HFFc6 (cell line): ENCODE measurements around the gene KRT40. TPM values are rescaled to one million over a fixed set of nuclear protein-coding genes. Genes with fewer than 3 reads are reported as not detected.

Source experiments
- DNase-seq: peaks from one replicate; pipeline ENCODE4 v3.0.0-alpha.2; 2018
- H3K27ac Mint-ChIP-seq: 2 replicates; pipeline ENCODE4 v1.8.0; 2020; ENCODE audit warnings: mild to moderate bottlenecking, mixed read lengths
- H3K27me3 Mint-ChIP-seq: 2 replicates; pipeline ENCODE4 v1.8.0; 2021; ENCODE audit warnings: mild to moderate bottlenecking, moderate library complexity, mixed read lengths; ENCODE audit not compliant: insufficient read depth
- H3K36me3 Mint-ChIP-seq: 2 replicates; pipeline ENCODE4 v1.8.0; 2021; ENCODE audit warnings: low read depth, mixed read lengths
- H3K4me1 Mint-ChIP-seq: 2 replicates; pipeline ENCODE4 v1.8.0; 2020; ENCODE audit warnings: low read depth, mixed read lengths
- H3K4me3 Mint-ChIP-seq: 2 replicates; pipeline ENCODE4 v1.8.0; 2020; ENCODE audit warnings: mild to moderate bottlenecking, moderate library complexity, mixed read lengths
- H3K9me3 Mint-ChIP-seq: 2 replicates; pipeline ENCODE4 v1.8.0; 2020; ENCODE audit warnings: mild to moderate bottlenecking, mixed read lengths
- CTCF ChIP-seq: fragments of 200-600 bp; sonication (generic); IDR thresholded peaks from 2 replicates; pipeline ENCODE4 v1.5.0; 2021; ENCODE audit warnings: antibody characterized with exemption, mild to moderate bottlenecking
- total RNA-seq, 6 experiments: library from RNA; stranded (reverse); fragmentation: NEBNext Ultra II Directional; extraction: Animal tissue kit (Norgen Biotek cat#: 25700); gene quantifications; 2 replicates in 1 of 6; 3 replicates in 5 of 6; pipeline ENCODE4 v1.2.3, GENCODE V29; 2021

Gene KRT40
- total RNA-seq, 6 experiments from 2014 or later: not detected

GRCh38 chr17:40931311-40931710 lies 52.8 kb downstream of the KRT40 start:
- no peak for DNase-seq
- Mint-ChIP-seq H3K4me1 (peaks cover 8% of the 10 kb centered on the region), H3K36me3 (no peaks in the 10 kb centered on the region)

More at GRCh38 chr17:40931311-40931710, 52.8 kb downstream of the KRT40 start:
- Mint-ChIP-seq H3K4me3 (no peak overlapping the region), H3K27me3 (no peaks in the 10 kb centered on the region), H3K27ac (no peak overlapping the region), H3K9me3 (no peaks in the 10 kb centered on the region)
- no peak for TF ChIP-seq CTCF

Other genes starting within 250 kb of the KRT40 start
- not detected for gene KRT25, start 229.0 kb downstream of the KRT40 start, total RNA-seq
- not detected for gene KRT26, start 212.1 kb downstream of the KRT40 start, total RNA-seq
- not detected for gene KRT27, start 201.8 kb downstream of the KRT40 start, total RNA-seq
- not detected for gene KRT28, start 184.4 kb downstream of the KRT40 start, total RNA-seq
- gene KRT10, start 161.7 kb downstream of the KRT40 start, total RNA-seq: 10 to 100 TPM; 61.4 to 71.0 (median 65.3) TPM
- not detected for gene KRT12, start 117.1 kb downstream of the KRT40 start, total RNA-seq
- not detected for gene KRT20, start 99.1 kb downstream of the KRT40 start, total RNA-seq
- under 1 TPM in 1 of 6 experiments, not detected in 5; 0.14 TPM for gene KRT23, start 46.7 kb downstream of the KRT40 start, total RNA-seq
- not detected for gene KRT39, start 17.4 kb downstream of the KRT40 start, total RNA-seq
- gene KRTAP3-3, start 9.8 kb upstream of the KRT40 start, total RNA-seq: not detected
- gene KRTAP3-2, start 15.6 kb upstream of the KRT40 start, total RNA-seq: not detected
- 10 to 100 TPM in 1 of 6 experiments, 1 to 10 TPM in 5; 2.5 to 10.2 (median 3.3) TPM for gene KRTAP3-1, start 24.8 kb upstream of the KRT40 start, total RNA-seq
- gene KRTAP1-5, start 42.9 kb upstream of the KRT40 start, total RNA-seq: 100 to 1,000 TPM in 1 of 6 experiments, 10 to 100 TPM in 5; 61.6 to 114 (median 76.8) TPM
- gene KRTAP1-4, start 45.9 kb upstream of the KRT40 start, total RNA-seq: not detected
- gene KRTAP1-3, start 50.5 kb upstream of the KRT40 start, total RNA-seq: not detected
- gene KRTAP1-1, start 57.1 kb upstream of the KRT40 start, total RNA-seq: 1 to 10 TPM in 1 of 6 experiments, under 1 TPM in 5; 0.21 to 1.1 (median 0.50) TPM
- gene KRTAP2-1, start 63.0 kb upstream of the KRT40 start, total RNA-seq: under 1 TPM in 1 of 6 experiments, not detected in 5; 0.38 TPM
- under 1 TPM in 4 of 6 experiments, not detected in 2; 0.46 to 0.96 (median 0.53) TPM for gene KRTAP2-2, start 70.9 kb upstream of the KRT40 start, total RNA-seq
- 100 to 1,000 TPM in 1 of 6 experiments, 10 to 100 TPM in 5; 30.3 to 105 (median 44.4) TPM for gene KRTAP2-3, start 75.8 kb upstream of the KRT40 start, total RNA-seq
- gene KRTAP2-4, start 81.6 kb upstream of the KRT40 start, total RNA-seq: not detected
- not detected for gene KRTAP4-7, start 99.8 kb upstream of the KRT40 start, total RNA-seq
- not detected for gene KRTAP4-8, start 113.8 kb upstream of the KRT40 start, total RNA-seq
- gene KRTAP4-16, start 117.9 kb upstream of the KRT40 start, total RNA-seq: not detected
- under 1 TPM in 2 of 6 experiments, not detected in 4; 0.85 to 0.90 TPM for gene KRTAP4-9, start 121.1 kb upstream of the KRT40 start, total RNA-seq
- gene KRTAP4-11, start 134.0 kb upstream of the KRT40 start, total RNA-seq: not detected
- 1 to 10 TPM; 6.1 to 8.4 (median 6.7) TPM for gene KRTAP4-12, start 139.9 kb upstream of the KRT40 start, total RNA-seq
- not detected for gene KRTAP4-6, start 156.2 kb upstream of the KRT40 start, total RNA-seq
- gene KRTAP4-5, start 165.5 kb upstream of the KRT40 start, total RNA-seq: not detected
- not detected for gene KRTAP4-4, start 176.4 kb upstream of the KRT40 start, total RNA-seq
- not detected for gene KRTAP4-3, start 183.9 kb upstream of the KRT40 start, total RNA-seq
- not detected for gene KRTAP4-2, start 193.9 kb upstream of the KRT40 start, total RNA-seq
- gene KRTAP4-1, start 200.6 kb upstream of the KRT40 start, total RNA-seq: not detected
- not detected for gene KRTAP9-1, start 205.6 kb upstream of the KRT40 start, total RNA-seq
- gene KRTAP9-2, start 242.3 kb upstream of the KRT40 start, total RNA-seq: not detected
- not detected for gene KRTAP9-3, start 248.1 kb upstream of the KRT40 start, total RNA-seq